HepG2 (cell line): ENCODE data around the gene SLA2. TPM values are rescaled to one million over a fixed set of nuclear protein-coding genes. Genes with fewer than 3 reads are reported as not detected.

Experiments
- ATAC-seq: fragments of 200-7000 bp; cut with Tn5 transposase; 3 replicates; pipeline ENCODE4 v1.9.1; 2020; ENCODE audit warnings: mild to moderate bottlenecking, moderate library complexity
- BruUV-seq: library from RNA; stranded (reverse); fragments of 400-500 nt; replicated peaks from 2 replicates; lab custom pipeline; 2021; lab: Mats Ljungman, UMichigan
- CTCF ChIA-PET: fragments of 300-600 bp; formaldehyde crosslinking; extraction: SDS; loops from one replicate; lab custom pipeline; 2021; ENCODE audit warnings: low total read pairs, inconsistent platforms, low intra/inter-chr PET ratio; lab: Yijun Ruan, JAX
- POLR2A ChIA-PET: fragments of 350-600 bp; sonication (Branson Sonifier 250); formaldehyde crosslinking; loops from one replicate; lab custom pipeline; 2020; ENCODE audit warnings: antibody characterized with exemption, inconsistent platforms; lab: Yijun Ruan, JAX
- DNase-seq: peaks from one replicate; pipeline ENCODE4 v3.0.0-alpha.2; 2015; ENCODE audit warnings: low spot score
- FAIRE-seq: peaks from 3 replicates; lab custom pipeline; 2011; peaks lifted over from hg19 to GRCh38; lab: Jason Lieb, UNC
- H2AFZ ChIP-seq: one replicate; pipeline ENCODE4 v1.6.1; 2011; ENCODE audit warnings: low read length, inconsistent platforms
- H3K27ac ChIP-seq: fragments of 300-600 bp; 3 replicates; pipeline ENCODE4 v1.8.0; 2011; ENCODE audit warnings: mixed run types, mild to moderate bottlenecking, mixed read lengths, low read length, inconsistent platforms; ENCODE audit not compliant: insufficient read depth; ENCODE audit errors: extremely low read length
- H3K27me3 ChIP-seq, 2 experiments: fragments of 200-600 bp in 1 of 2; 2 replicates in 1 of 2; 3 replicates in 1 of 2; pipeline versions ENCODE4 v1.6.0 to v1.8.0; 2011; ENCODE audit warnings: low read length in 2 of 2, mild to moderate bottlenecking in 2 of 2, moderate library complexity in 2 of 2, inconsistent platforms in 1 of 2; ENCODE audit not compliant: insufficient read depth in 2 of 2, control insufficient read depth in 1 of 2
- H3K36me3 ChIP-seq, 2 experiments: fragments of 200-600 bp in 1 of 2; replicated peaks in 1 of 2; 2 replicates in 1 of 2; 3 replicates in 1 of 2; pipeline versions ENCODE4 v1.5.1 to v1.8.0; 2011; ENCODE audit warnings: low read length in 2 of 2, inconsistent platforms in 1 of 2; ENCODE audit not compliant: insufficient read depth in 2 of 2, control insufficient read depth in 1 of 2
- H3K4me1 ChIP-seq: 2 replicates; pipeline ENCODE4 v1.5.1; 2012; ENCODE audit warnings: low read length, inconsistent platforms; ENCODE audit not compliant: insufficient read depth
- H3K4me2 ChIP-seq: 2 replicates; pipeline ENCODE4 v1.6.0; 2011; ENCODE audit warnings: low read depth, low read length, inconsistent platforms
- H3K4me3 ChIP-seq, 3 experiments: fragments of 200-600 bp in 1 of 3; sonication (generic), shearing (Covaris generic) in 1 of 3; replicated peaks in 1 of 3; 2 replicates each; pipeline ENCODE4 v1.5.1; 2011 to 2016; ENCODE audit warnings: low read length in 3 of 3, inconsistent platforms in 2 of 3, low read depth in 2 of 3, mild to moderate bottlenecking in 2 of 3, control low read depth in 1 of 3, mixed read lengths in 1 of 3; ENCODE audit not compliant: insufficient read depth in 1 of 3
- H3K79me2 ChIP-seq: one replicate; pipeline ENCODE4 v1.6.1; 2011; ENCODE audit warnings: low read length, inconsistent platforms; ENCODE audit not compliant: insufficient read depth
- H3K9ac ChIP-seq: 2 replicates; pipeline ENCODE4 v1.6.0; 2011; ENCODE audit warnings: mild to moderate bottlenecking, low read depth, low read length, inconsistent platforms; ENCODE audit not compliant: insufficient read depth
- H3K9me3 ChIP-seq: 2 replicates; pipeline ENCODE4 v1.5.1; 2012; ENCODE audit warnings: mild to moderate bottlenecking, low read length
- H4K20me1 ChIP-seq: 2 replicates; pipeline ENCODE4 v1.6.0; 2011; ENCODE audit warnings: inconsistent platforms, mild to moderate bottlenecking, low read length, moderate library complexity; ENCODE audit not compliant: insufficient read depth
- RBFOX2 ChIP-seq: fragments of 200-400 bp; formaldehyde crosslinking; IDR thresholded peaks from 2 replicates; pipeline ENCODE4 v1.6.1; 2017; ENCODE audit warnings: low read depth, mild to moderate bottlenecking, low read length
- TOE1 ChIP-seq: sonication (generic); formaldehyde crosslinking; IDR thresholded peaks from 2 replicates; pipeline ENCODE4 v1.4.0; 2020; ENCODE audit warnings: mild to moderate bottlenecking, missing genetic modification reagents
- U2AF2 ChIP-seq: fragments of 200-400 bp; formaldehyde crosslinking; IDR thresholded peaks from 2 replicates; pipeline ENCODE4 v1.6.1; 2017; ENCODE audit warnings: low read depth, mild to moderate bottlenecking, low read length
- YEATS4 ChIP-seq: sonication (generic); formaldehyde crosslinking; IDR thresholded peaks from 2 replicates; pipeline ENCODE4 v1.4.0; 2020; ENCODE audit warnings: missing genetic modification reagents, borderline replicate concordance
- ZBTB38 ChIP-seq: sonication (generic); formaldehyde crosslinking; IDR thresholded peaks from 2 replicates; pipeline ENCODE4 v1.5.1; 2020; ENCODE audit warnings: mild to moderate bottlenecking, missing genetic modification reagents
- ZBTB7A ChIP-seq: sonication (generic); formaldehyde crosslinking; IDR thresholded peaks from 2 replicates; pipeline ENCODE4 v1.8.0; 2022; ENCODE audit warnings: mild to moderate bottlenecking, missing genetic modification reagents
- ZEB1 ChIP-seq: IDR thresholded peaks from 2 replicates; pipeline ENCODE4 v1.6.1; 2012; ENCODE audit warnings: mild to moderate bottlenecking, low read depth, inconsistent platforms; ENCODE audit not compliant: insufficient replicate concordance
- ZFP36L1 ChIP-seq: sonication (generic); formaldehyde crosslinking; IDR thresholded peaks from 2 replicates; pipeline ENCODE4 v1.8.0; 2022; ENCODE audit warnings: mild to moderate bottlenecking, missing genetic modification reagents, moderate library complexity
- ZKSCAN1 ChIP-seq: fragments of 150-350 bp; IDR thresholded peaks from 2 replicates; pipeline ENCODE4 v1.6.1; 2014; ENCODE audit warnings: low read length
- ZNF253 ChIP-seq: sonication (generic); formaldehyde crosslinking; IDR thresholded peaks from 2 replicates; pipeline ENCODE4 v1.8.0; 2022; ENCODE audit warnings: mild to moderate bottlenecking, missing genetic modification reagents, borderline replicate concordance
- ZNF530 ChIP-seq: sonication (generic); formaldehyde crosslinking; IDR thresholded peaks from 2 replicates; pipeline ENCODE4 v1.5.0; 2020; ENCODE audit warnings: low read depth, mild to moderate bottlenecking, missing genetic modification reagents
- ZNF563 ChIP-seq: sonication (generic); formaldehyde crosslinking; IDR thresholded peaks from 2 replicates; pipeline ENCODE4 v1.8.0; 2022; ENCODE audit warnings: mild to moderate bottlenecking, moderate library complexity, missing genetic modification reagents
- ZNF788 ChIP-seq: sonication (generic); formaldehyde crosslinking; IDR thresholded peaks from 2 replicates; pipeline ENCODE4 v1.5.0; 2020; ENCODE audit warnings: mild to moderate bottlenecking, missing genetic modification reagents, borderline replicate concordance
- ZSCAN29 ChIP-seq: sonication (generic); formaldehyde crosslinking; conservative IDR thresholded peaks from 2 replicates; pipeline ENCODE4 v1.4.0; 2020; ENCODE audit warnings: mild to moderate bottlenecking, missing genetic modification reagents
- WGBS: methylation state at CpG from one replicate; pipeline ENCODE4 v1.1.6; 2017; ENCODE audit warnings: low lambda C conversion rate; 5-methylcytosine and 5-hydroxymethylcytosine counted together
- in situ Hi-C: cut with HindIII; loops from 2 replicates; pipeline ENCODE4 v1.10.0; 2017; ENCODE audit warnings: low pct_unique_long_range_greater_than_20kb; ENCODE audit not compliant: extremely low pct_ligation_motif_present
- intact Hi-C: fragments of 100-400 bp; cut with micrococcal nuclease; formaldehyde crosslinking; loops from one replicate; pipeline ENCODE4 v1.10.0; 2022; ENCODE audit not compliant: unreplicated experiment
- polyA plus RNA-seq, 8 experiments: library from polyadenylated mRNA; depleted of rRNA in 3 of 8; stranded (reverse) in 7 of 8; unstranded in 1 of 8; fragments of >200 nt; fragmentation: Illumina TruSeq in 4 of 8; extraction: Trizol in 4 of 8; gene quantifications; 2 replicates each; pipeline versions ENCODE4 v1.2.1 to v1.2.3, GENCODE V29; 2011 to 2016; ENCODE audit warnings: low read depth in 4 of 8, missing spikeins in 1 of 8, mixed read lengths in 1 of 8; ENCODE audit not compliant: insufficient read depth in 1 of 8
- total RNA-seq, 5 experiments: library from RNA; depleted of rRNA; stranded (reverse); fragments of >200 nt; fragmentation: Illumina TruSeq; extraction: Trizol; gene quantifications; 2 replicates each; pipeline ENCODE4 v1.2.3, GENCODE V29; 2016; ENCODE audit warnings: low read depth in 1 of 5
- TF ChIP-seq, protein P1 (sequence below), 2 experiments: IDR thresholded peaks; 2 replicates each; pipeline ENCODE4 v1.6.1; 2011 to 2012; ENCODE audit warnings: low read length in 2 of 2, borderline replicate concordance in 1 of 2, low read depth in 1 of 2, mild to moderate bottlenecking in 1 of 2, moderate library complexity in 1 of 2
- TF ChIP-seq, protein P2 (sequence below): sonication (generic); formaldehyde crosslinking; IDR thresholded peaks from 2 replicates; pipeline ENCODE4 v1.4.0; 2020; ENCODE audit warnings: missing genetic modification reagents
- TF ChIP-seq, protein P3 (sequence below): fragments of 450-650 bp; IDR thresholded peaks from 2 replicates; pipeline ENCODE4 v1.6.1; 2017; ENCODE audit warnings: mild to moderate bottlenecking

Gene SLA2
- total and polyA plus RNA-seq, 2 of the 13 experiments (the other 11 are each of a cell fraction or from before 2014, with no cell fraction given), result 1.6 to 3.6 TPM

DNA sequence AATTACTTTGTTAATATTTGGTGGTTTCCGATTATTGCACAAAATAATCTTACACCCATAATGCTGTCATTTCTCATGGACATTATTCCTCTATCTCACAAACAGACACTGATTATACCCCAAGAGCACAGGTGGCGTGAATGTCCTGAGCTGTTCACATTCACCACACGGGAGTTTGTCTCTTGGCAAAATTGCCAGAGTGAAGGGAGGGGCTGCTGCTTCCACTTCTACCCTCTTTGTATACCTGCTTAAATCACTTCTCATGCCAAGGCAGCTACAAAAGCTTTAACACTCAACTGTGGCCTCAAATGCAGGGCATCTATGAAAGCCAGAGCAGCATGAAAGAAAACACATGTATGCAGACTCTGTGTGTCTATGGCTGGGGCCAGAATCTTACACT lies 41.9 kb upstream of the SLA2 start (continued):
- TF ChIP-seq, protein P1, sequence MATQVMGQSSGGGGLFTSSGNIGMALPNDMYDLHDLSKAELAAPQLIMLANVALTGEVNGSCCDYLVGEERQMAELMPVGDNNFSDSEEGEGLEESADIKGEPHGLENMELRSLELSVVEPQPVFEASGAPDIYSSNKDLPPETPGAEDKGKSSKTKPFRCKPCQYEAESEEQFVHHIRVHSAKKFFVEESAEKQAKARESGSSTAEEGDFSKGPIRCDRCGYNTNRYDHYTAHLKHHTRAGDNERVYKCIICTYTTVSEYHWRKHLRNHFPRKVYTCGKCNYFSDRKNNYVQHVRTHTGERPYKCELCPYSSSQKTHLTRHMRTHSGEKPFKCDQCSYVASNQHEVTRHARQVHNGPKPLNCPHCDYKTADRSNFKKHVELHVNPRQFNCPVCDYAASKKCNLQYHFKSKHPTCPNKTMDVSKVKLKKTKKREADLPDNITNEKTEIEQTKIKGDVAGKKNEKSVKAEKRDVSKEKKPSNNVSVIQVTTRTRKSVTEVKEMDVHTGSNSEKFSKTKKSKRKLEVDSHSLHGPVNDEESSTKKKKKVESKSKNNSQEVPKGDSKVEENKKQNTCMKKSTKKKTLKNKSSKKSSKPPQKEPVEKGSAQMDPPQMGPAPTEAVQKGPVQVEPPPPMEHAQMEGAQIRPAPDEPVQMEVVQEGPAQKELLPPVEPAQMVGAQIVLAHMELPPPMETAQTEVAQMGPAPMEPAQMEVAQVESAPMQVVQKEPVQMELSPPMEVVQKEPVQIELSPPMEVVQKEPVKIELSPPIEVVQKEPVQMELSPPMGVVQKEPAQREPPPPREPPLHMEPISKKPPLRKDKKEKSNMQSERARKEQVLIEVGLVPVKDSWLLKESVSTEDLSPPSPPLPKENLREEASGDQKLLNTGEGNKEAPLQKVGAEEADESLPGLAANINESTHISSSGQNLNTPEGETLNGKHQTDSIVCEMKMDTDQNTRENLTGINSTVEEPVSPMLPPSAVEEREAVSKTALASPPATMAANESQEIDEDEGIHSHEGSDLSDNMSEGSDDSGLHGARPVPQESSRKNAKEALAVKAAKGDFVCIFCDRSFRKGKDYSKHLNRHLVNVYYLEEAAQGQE (IDR thresholded peaks at IDR 0.05; ENCODE audit: borderline replicate concordance in 1 of 2, low read depth in 1 of 2, low read length in 2 of 2), result no peak

DNA sequence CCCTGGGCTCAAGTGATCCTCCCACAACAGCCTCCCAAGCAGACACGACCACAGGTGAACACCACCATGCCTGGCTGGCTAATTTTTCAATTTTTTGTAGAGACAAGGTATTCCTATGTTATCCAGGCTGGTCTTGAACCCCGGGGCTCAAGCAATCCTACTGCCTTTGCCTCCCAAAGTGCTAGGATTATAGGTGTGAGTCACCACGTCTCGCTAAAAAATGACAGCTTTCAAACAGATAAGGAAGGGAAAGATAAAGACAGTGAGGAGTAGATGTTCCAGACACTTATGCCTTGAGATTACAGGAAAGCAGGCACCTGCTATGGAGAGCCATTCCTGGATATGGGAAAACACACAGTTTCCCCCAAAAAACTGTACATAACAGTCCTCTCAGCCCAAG lies 40.9 kb upstream of the SLA2 start:
- H3K9me3 ChIP-seq, result no peaks in the 10 kb centered on the region
- no peak for FAIRE-seq
- no peaks in the 10 kb centered on the region for H3K79me2 ChIP-seq
- no peak overlapping the region for H3K9ac ChIP-seq
- no peak overlapping the region for H2AFZ ChIP-seq
- no peak overlapping the region for H3K27ac ChIP-seq
- no peak for ATAC-seq
- intact Hi-C loops, result no loop called here
- no peaks in the 10 kb centered on the region for H4K20me1 ChIP-seq
- no peaks in the 10 kb centered on the region for H3K27me3 ChIP-seq
- BruUV-seq, result no TSS peak
- in situ Hi-C loops, result no loop called here
- no peaks in the 10 kb centered on the region for H3K4me1 ChIP-seq
- no peak for DNase-seq
- no peak overlapping the region for H3K4me3 ChIP-seq
- 83% methylated on average over 4 of the region's 4 CpGs for WGBS
- POLR2A ChIA-PET, result no interaction called here
- CTCF ChIA-PET, result no interaction called here
- peaks cover 17 to 43% of the 10 kb centered on the region in 2 experiments; a peak in 4 of 5 replicates for H3K36me3 ChIP-seq
- no peak overlapping the region for H3K4me2 ChIP-seq
- TF ChIP-seq, protein P2, sequence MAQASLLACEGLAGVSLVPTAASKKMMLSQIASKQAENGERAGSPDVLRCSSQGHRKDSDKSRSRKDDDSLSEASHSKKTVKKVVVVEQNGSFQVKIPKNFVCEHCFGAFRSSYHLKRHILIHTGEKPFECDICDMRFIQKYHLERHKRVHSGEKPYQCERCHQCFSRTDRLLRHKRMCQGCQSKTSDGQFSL (CRISPR knock-in tag), result no peak
- TF ChIP-seq, protein P3, sequence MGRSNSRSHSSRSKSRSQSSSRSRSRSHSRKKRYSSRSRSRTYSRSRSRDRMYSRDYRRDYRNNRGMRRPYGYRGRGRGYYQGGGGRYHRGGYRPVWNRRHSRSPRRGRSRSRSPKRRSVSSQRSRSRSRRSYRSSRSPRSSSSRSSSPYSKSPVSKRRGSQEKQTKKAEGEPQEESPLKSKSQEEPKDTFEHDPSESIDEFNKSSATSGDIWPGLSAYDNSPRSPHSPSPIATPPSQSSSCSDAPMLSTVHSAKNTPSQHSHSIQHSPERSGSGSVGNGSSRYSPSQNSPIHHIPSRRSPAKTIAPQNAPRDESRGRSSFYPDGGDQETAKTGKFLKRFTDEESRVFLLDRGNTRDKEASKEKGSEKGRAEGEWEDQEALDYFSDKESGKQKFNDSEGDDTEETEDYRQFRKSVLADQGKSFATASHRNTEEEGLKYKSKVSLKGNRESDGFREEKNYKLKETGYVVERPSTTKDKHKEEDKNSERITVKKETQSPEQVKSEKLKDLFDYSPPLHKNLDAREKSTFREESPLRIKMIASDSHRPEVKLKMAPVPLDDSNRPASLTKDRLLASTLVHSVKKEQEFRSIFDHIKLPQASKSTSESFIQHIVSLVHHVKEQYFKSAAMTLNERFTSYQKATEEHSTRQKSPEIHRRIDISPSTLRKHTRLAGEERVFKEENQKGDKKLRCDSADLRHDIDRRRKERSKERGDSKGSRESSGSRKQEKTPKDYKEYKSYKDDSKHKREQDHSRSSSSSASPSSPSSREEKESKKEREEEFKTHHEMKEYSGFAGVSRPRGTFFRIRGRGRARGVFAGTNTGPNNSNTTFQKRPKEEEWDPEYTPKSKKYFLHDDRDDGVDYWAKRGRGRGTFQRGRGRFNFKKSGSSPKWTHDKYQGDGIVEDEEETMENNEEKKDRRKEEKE, result no peak
- TF ChIP-seq ZEB1 (no peak), U2AF2 (no peak), RBFOX2 (no peak), ZNF253 (CRISPR knock-in tag) (no peak), ZBTB38 (CRISPR knock-in tag) (no peak), ZNF563 (no peak), ZBTB7A (CRISPR knock-in tag) (no peak), ZFP36L1 (no peak), ZSCAN29 (CRISPR knock-in tag) (no peak), ZNF530 (CRISPR knock-in tag) (no peak), YEATS4 (no peak), TOE1 (CRISPR knock-in tag) (no peak), ZNF788 (CRISPR knock-in tag) (no peak), ZKSCAN1 (no peak)
